ENCODE measurements around the gene EDEM3.

Gene EDEM3

GRCh38 chr1:184648856-184649201, 105.8 kb downstream of the EDEM3 start:
- H3K27me3 ChIP-seq (ENCODE audit: insufficient read depth, poor library complexity, severe bottlenecking), result no peaks in the 10 kb centered on the region
- no peak overlapping the region for H3K4me3 ChIP-seq (replicated peaks; ENCODE audit: insufficient read depth, low read length)
- no peak for DNase-seq (ENCODE audit: low read depth in 1 of 2, low spot score in 1 of 2)
- no peak overlapping the region for H3K27ac ChIP-seq (replicated peaks)
- TF ChIP-seq REST (IDR thresholded peaks at IDR 0.05; ENCODE audit: insufficient replicate concordance, low read depth), result no peak
- no peak for TF ChIP-seq SPI1 (IDR thresholded peaks at IDR 0.05; ENCODE audit: borderline replicate concordance, low read depth)
- no peak for TF ChIP-seq GABPA (IDR thresholded peaks at IDR 0.05; ENCODE audit: low read depth)
- TF ChIP-seq CTCF (IDR thresholded peaks at IDR 0.05; ENCODE audit: insufficient read depth, low read length), result no peak
- TF ChIP-seq POLR2AphosphoS5 (IDR thresholded peaks at IDR 0.05; ENCODE audit: low read depth), result no peak

- no peak for DNase-seq (ENCODE audit: low read depth in 1 of 2, low spot score in 1 of 2)
- no peak for TF ChIP-seq POLR2AphosphoS5 (IDR thresholded peaks at IDR 0.05; ENCODE audit: low read depth)
- no peak for TF ChIP-seq SPI1 (IDR thresholded peaks at IDR 0.05; ENCODE audit: borderline replicate concordance, low read depth)
- no peak for TF ChIP-seq CTCF (IDR thresholded peaks at IDR 0.05; ENCODE audit: insufficient read depth, low read length)
- TF ChIP-seq GABPA (IDR thresholded peaks at IDR 0.05; ENCODE audit: low read depth), result no peak
- no peak overlapping the region for H3K4me3 ChIP-seq (replicated peaks; ENCODE audit: insufficient read depth, low read length)
- no peaks in the 10 kb centered on the region for H3K27me3 ChIP-seq (ENCODE audit: insufficient read depth, poor library complexity, severe bottlenecking)
- H3K27ac ChIP-seq (replicated peaks), result no peak overlapping the region
These were observed 106.3 kb downstream of the EDEM3 start for GRCh38 chr1:184648160-184648855.

- no peak for TF ChIP-seq REST (IDR thresholded peaks at IDR 0.05; ENCODE audit: insufficient replicate concordance, low read depth)
- TF ChIP-seq SPI1 (IDR thresholded peaks at IDR 0.05; ENCODE audit: borderline replicate concordance, low read depth), result no peak
- no peak for TF ChIP-seq POLR2AphosphoS5 (IDR thresholded peaks at IDR 0.05; ENCODE audit: low read depth)
- TF ChIP-seq GABPA (IDR thresholded peaks at IDR 0.05; ENCODE audit: low read depth), result no peak
- TF ChIP-seq CTCF (IDR thresholded peaks at IDR 0.05; ENCODE audit: insufficient read depth, low read length), result no peak
- Histone ChIP-seq H3K27me3 (ENCODE audit: insufficient read depth, poor library complexity, severe bottlenecking) (no peaks in the 10 kb centered on the region), H3K4me3 (replicated peaks; ENCODE audit: insufficient read depth, low read length) (no peak overlapping the region), H3K27ac (replicated peaks) (no peak overlapping the region)
- no peak for DNase-seq (ENCODE audit: low read depth in 1 of 2, low spot score in 1 of 2)
These were observed 107.2 kb downstream of the EDEM3 start for GRCh38 chr1:184647471-184647870.

GRCh38 chr1:184646824-184647223, 107.8 kb downstream of the EDEM3 start:
- no peak for DNase-seq (ENCODE audit: low read depth in 1 of 2, low spot score in 1 of 2)
- Histone ChIP-seq H3K4me3 (replicated peaks; ENCODE audit: insufficient read depth, low read length) (no peak overlapping the region), H3K27me3 (ENCODE audit: insufficient read depth, poor library complexity, severe bottlenecking) (no peaks in the 10 kb centered on the region), H3K27ac (replicated peaks) (no peak overlapping the region)
- no peak for TF ChIP-seq SPI1 (IDR thresholded peaks at IDR 0.05; ENCODE audit: borderline replicate concordance, low read depth)
- no peak for TF ChIP-seq GABPA (IDR thresholded peaks at IDR 0.05; ENCODE audit: low read depth)
- no peak for TF ChIP-seq CTCF (IDR thresholded peaks at IDR 0.05; ENCODE audit: insufficient read depth, low read length)
- TF ChIP-seq REST (IDR thresholded peaks at IDR 0.05; ENCODE audit: insufficient replicate concordance, low read depth), result no peak
- TF ChIP-seq POLR2AphosphoS5 (IDR thresholded peaks at IDR 0.05; ENCODE audit: low read depth), result no peak
